ENCODE measurements around the gene CD68. TPM values are rescaled to one million over a fixed set of nuclear protein-coding genes. Genes with fewer than 3 reads are reported as not detected.

CD68 gene
- 48.2 and 56.4 TPM in 2 replicates for total RNA-seq (2014; rRNA removed)
- 68.0 TPM for polyA plus RNA-seq (2012)

- DNase-seq (ENCODE audit: low read depth): peak; percentile 96
Observed at GRCh38 chr17:7579001-7579833, at the start of gene CD68. CD68 (plus strand) TSS chr17:7579638; CDS start chr17:7579678, 40 bp downstream.

GRCh38 chr17:7530023-7530900 is 49.2 kb upstream of the CD68 start:
- no peak for DNase-seq (ENCODE audit: low read depth)

GRCh38 chr17:7538050-7538449 is 41.4 kb upstream of the CD68 start:
- no peak for DNase-seq (ENCODE audit: low read depth)

GRCh38 chr17:7538891-7539545 is 40.4 kb upstream of the CD68 start:
- no peak for DNase-seq (ENCODE audit: low read depth)

GRCh38 chr17:7541074-7541621 is 38.3 kb upstream of the CD68 start:
- no peak for DNase-seq (ENCODE audit: low read depth)

- no peak for DNase-seq (ENCODE audit: low read depth)
Observed at GRCh38 chr17:7544911-7545310, 34.5 kb upstream of the CD68 start.

GRCh38 chr17:7548585-7549400 is 30.6 kb upstream of the CD68 start, which contains the start of gene TNFSF12:
TNFSF12 (plus strand) TSS chr17:7549058; CDS start chr17:7549154, 96 bp downstream.
- peak; percentile 15 for DNase-seq (ENCODE audit: low read depth)

- DNase-seq (ENCODE audit: low read depth): no peak
Observed at GRCh38 chr17:7549401-7550055, 29.9 kb upstream of the CD68 start.

- peak; percentile 59 for DNase-seq (ENCODE audit: low read depth)
Observed at GRCh38 chr17:7550344-7550743, 29.1 kb upstream of the CD68 start.

GRCh38 chr17:7551396-7551795 is 28.0 kb upstream of the CD68 start:
- DNase-seq (ENCODE audit: low read depth): no peak

- DNase-seq (ENCODE audit: low read depth): no peak
Observed at GRCh38 chr17:7552621-7553051, 26.8 kb upstream of the CD68 start.

- no peak for DNase-seq (ENCODE audit: low read depth)
Observed at GRCh38 chr17:7553356-7553755, 26.1 kb upstream of the CD68 start.

GRCh38 chr17:7555320-7555948 is 24.0 kb upstream of the CD68 start:
- DNase-seq (ENCODE audit: low read depth): no peak

- DNase-seq (ENCODE audit: low read depth): no peak
Observed at GRCh38 chr17:7556627-7557026, 22.8 kb upstream of the CD68 start.

- DNase-seq (ENCODE audit: low read depth): no peak
Observed at GRCh38 chr17:7557147-7557764, 22.2 kb upstream of the CD68 start.

- DNase-seq (ENCODE audit: low read depth): no peak
Observed at GRCh38 chr17:7557775-7558543, 21.5 kb upstream of the CD68 start.

GRCh38 chr17:7558544-7559319 is 20.7 kb upstream of the CD68 start, which contains the start of gene TNFSF13:
TNFSF13 (plus strand) TSS chr17:7558750; CDS start chr17:7559040, 290 bp downstream.
- DNase-seq (ENCODE audit: low read depth): no peak
